ENCODE results near the gene NUP210L.

NUP210L gene

DNA sequence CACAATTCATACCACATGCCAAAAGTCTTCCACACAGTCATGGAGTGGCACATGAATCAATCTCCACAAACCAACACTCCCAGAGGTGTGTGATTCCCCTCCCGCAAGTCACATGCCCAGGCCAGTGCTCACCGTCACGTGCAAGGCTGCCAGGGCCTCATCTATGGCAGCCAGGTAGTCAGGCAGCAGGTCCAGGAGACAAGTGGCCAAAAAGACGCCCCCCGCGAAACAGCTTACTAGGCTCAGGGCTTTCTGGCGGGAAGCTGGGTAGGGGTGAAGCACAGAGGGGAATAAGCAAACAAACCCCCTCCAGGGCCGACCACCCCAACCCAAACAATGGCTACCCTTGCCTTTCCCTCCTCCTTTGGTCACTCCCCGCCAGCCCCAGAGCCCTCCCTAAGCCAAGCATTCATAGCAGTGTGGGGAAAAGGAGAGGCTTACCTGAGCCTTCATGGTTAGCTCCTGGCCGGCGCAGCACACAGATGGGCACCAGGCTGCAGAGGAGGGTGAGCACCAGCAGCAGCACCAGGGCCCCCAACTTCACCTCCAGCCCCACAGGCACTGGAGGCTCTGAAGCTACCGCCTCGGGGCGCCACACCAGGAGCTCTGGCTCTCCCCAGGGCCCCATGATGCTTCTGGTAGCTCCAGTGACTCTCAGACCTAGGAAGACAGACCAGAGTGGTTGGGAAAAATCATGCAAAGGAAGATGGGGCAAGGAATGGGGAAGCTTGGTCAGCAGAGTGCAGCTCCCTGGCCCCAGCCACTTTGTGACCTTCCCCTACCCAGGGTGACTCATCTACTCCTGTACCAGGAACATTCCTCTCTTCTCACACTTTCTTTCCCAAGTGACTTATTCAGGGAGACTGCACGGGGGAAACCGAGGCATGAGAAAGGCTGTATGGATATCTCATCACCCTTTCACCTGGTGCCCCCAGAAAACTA, 192.5 kb downstream of the NUP210L start:
- DNase-seq: no peak

DNA sequence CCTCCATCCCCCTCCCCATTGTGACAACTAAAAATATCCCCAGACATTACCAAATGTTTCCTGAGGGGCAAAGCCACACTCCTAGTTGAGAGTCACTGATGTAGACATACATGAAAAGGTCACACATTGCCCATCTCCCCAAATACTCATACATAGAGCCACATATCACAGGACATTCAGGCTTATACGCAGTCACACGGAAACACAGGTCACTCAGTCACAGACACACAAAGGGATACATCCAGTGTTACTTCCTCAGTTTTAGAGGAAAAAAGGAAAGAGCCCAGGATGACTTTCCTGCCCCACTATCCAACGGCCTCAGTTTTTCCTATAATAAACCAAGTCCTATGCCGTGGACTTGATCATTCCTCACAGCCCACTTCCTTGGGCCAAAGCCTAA, 193.5 kb downstream of the NUP210L start:
- DNase-seq: no peak

- no peak for DNase-seq
Observed at GRCh38 chr1:153960206-153960605, 194.7 kb downstream of the NUP210L start.

- DNase-seq: no peak
Observed at GRCh38 chr1:153959454-153959853, 195.4 kb downstream of the NUP210L start.

GRCh38 chr1:153958961-153959260, 196.0 kb downstream of the NUP210L start:
- DNase-seq: no peak

GRCh38 chr1:153958111-153958960, 196.5 kb downstream of the NUP210L start, which contains the start of gene CRTC2:
Gene CRTC2 (minus strand): TSS chr1:153958612. CDS start chr1:153958497, 115 bp downstream.
- DNase-seq: peak; percentile 98

- no peak for DNase-seq
Observed at GRCh38 chr1:153957744-153958110, 197.1 kb downstream of the NUP210L start.

GRCh38 chr1:153956997-153957715, 197.7 kb downstream of the NUP210L start:
- DNase-seq: no peak

DNA sequence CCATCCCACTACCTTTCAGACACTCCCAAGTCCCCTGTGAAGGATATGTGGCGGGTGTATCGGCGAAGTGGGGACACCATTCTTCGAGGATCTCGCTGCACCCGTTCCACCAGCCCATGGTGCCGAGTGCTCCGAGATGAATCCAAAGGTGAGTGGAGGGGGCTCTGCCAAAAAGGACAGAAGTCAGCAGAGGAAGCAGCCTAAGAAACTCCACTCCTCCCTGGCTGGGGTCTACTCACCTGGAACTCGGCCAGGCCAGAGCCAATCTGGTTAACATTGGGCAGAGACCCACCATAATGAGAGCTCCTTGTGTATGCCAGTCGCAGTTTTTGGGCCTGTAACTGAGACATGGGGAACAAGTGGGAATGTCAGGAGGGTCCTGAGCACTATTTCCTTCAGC, 200.0 kb downstream of the NUP210L start:
- DNase-seq: no peak

DNA sequence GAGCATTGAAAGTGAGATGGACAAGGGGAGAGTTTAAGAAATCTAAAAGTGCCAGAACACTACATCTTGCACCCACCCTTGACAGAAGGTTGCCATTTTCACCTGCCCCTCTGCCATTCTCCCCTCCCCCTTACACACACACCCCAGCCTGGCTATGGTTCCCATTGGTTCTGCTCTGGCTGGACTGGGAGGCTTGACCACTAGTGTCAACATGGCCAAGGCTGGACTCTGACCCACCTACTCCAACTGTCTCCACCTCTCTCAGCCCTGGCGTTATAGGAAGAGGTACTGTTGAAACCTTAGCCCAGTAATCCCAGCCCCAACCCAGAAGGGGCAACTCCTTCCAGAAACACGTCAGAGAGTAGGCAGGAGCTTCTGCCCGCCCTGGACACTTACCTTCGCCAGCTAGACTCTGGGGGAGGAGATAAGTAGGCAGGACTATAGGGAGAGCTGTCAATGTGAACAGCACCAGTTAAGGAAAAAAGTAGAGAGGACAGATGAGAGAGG, 201.0 kb downstream of the NUP210L start:
- DNase-seq: no peak

GRCh38 chr1:153951801-153952200, 203.1 kb downstream of the NUP210L start:
- no peak for DNase-seq

- no peak for DNase-seq
Observed at GRCh38 chr1:153951183-153951582, 203.7 kb downstream of the NUP210L start.

DNA sequence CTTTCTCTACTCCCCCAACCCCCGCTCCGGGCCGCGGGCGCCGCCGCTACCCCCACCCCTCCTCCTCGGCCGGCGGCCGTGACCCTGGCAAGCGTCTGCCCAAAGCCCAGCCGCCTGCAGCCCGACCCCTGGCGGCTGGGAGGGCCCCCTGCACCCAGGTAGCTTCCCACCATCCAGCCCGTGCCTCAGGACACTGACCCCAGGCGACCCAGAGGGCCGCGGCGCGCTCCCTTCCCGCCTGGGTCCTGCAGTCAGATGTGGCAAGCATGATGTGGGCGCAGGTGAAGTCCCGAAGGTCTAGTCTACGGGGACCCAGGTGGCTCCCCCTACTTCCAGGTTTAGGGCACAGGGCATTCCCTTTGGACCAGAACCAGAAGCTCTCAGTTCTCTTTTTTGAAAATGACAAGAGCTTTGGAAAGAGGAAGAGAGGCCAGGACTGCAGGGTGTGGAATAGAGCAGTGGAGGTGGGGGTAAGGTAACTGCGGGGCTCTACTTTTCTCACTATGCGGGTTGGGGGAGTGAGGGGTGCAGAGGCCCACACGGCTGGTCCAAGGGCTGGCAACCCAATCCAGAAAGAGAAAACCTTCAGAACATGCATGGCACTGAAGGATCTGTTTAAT, 208.1 kb downstream of the NUP210L start, which contains the start of gene DENND4B:
Gene DENND4B (minus strand): TSS at position 97 of the 620 bp plus-strand sequence. CDS start 2,344 bp downstream, outside the sequence.
- peak; percentile 48 for DNase-seq

GRCh38 chr1:153945795-153946621, 208.9 kb downstream of the NUP210L start:
- DNase-seq: no peak

GRCh38 chr1:153945131-153945794, 209.6 kb downstream of the NUP210L start:
- DNase-seq: no peak

GRCh38 chr1:153944827-153945117, 210.1 kb downstream of the NUP210L start:
- no peak for DNase-seq

DNA sequence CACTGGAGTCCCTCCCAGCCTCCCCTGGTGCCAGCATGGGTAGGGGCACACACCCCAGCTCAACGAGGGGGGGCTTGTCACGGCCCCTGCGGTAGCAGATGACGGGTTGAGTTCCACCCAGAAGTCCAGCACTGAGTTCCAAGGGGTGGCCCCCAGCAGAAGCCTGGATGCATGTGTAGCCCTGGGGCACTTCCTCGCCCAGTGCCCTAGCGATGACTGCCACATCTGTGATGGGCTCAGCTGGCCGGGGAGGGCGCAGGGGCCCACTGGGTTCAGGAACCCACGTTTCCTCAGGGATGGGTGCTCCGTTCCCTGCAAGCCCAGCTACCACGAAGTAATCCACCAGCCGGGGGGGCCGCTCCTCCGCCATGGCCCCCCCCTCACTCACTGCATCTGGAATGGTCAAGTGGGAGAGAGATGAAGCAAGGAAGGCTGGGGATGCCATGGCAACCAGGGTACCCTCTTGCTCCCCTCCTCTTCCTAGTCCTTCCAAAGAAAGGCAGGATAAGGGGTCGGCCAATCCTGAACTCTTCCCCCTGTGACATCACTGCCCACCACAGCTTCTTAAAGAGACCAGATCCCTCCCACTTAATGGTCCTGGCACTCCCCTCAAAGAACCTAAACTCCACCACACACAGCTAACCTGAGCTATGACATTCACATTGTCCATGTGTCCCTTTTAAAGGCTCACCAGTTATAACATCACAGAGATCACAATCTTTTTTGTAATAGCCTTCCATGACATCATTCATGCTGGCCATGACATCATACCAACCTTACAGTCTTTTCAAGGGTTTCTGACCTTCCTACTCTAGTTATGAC, 210.7 kb downstream of the NUP210L start:
- DNase-seq: no peak

- no peak for DNase-seq
Observed at GRCh38 chr1:153942766-153943549, 211.9 kb downstream of the NUP210L start.
